AG20443 (cell line): ENCODE results near the gene DLL3.

Source experiments
- DNase-seq: peaks from one replicate; pipeline ENCODE4 v3.0.0; 2012; ENCODE audit warnings: low spot score, mixed read lengths

The DLL3 gene

DNA sequence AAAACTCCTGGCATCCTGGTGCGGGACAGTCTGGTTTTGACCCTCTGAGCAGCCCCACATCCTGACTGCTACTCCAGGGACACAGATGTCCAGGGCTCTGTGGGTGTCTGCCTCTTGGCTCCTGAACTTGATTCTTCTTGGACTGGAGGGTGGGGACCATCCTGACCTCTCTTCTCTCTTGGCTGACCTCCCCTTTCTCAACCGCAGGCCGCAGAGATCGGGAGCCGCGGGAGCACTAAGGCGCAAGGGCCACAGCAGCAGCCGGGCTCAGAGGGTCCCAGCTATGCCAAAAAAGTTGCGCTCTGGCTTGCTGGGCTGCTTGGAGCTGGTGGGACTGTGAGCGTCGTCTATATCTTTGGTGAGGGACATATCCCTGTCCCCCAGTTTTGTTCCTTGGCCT is 17.1 kb upstream of the DLL3 start:
- DNase-seq = no peak

DNA sequence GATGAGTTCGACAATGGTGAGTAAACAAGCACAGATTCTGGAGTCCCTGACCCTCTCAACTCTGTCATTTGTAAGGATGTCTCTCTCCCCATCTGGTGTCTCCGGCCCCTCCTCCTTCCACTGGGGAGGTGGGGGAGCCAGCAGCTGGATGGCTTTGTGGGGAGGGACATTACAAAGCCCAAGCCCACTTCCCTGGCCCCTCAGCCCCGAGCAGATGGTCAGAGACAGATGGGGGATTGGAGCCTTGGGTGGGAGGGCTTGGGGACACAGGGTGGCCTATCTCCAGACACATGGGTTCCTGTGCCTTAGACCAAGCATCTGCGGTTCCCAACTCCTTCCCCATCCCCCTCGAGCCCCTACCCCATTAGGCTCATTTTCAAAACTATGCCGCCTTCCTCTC is 15.6 kb upstream of the DLL3 start:
- no peak for DNase-seq

DNA sequence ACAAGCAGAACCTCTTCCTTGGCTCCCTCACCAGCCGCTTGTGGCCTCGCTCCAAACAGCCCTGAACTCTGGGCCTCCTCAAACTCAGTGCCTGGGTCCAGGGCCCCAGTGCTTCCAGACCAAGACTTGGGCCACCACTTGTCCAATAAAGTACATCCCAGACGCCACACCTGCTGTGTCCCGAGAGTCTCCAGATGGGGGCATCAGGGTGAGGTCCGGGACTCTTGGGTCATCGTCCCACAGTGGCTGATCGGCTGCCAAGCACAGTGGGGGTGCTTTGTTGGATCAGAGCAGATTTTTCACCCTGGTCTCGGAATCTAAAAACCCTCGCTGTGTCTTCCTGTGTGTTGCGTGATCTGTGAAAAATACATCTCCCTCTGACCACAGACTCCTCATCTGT is 9.0 kb upstream of the DLL3 start:
- DNase-seq = no peak

DNA sequence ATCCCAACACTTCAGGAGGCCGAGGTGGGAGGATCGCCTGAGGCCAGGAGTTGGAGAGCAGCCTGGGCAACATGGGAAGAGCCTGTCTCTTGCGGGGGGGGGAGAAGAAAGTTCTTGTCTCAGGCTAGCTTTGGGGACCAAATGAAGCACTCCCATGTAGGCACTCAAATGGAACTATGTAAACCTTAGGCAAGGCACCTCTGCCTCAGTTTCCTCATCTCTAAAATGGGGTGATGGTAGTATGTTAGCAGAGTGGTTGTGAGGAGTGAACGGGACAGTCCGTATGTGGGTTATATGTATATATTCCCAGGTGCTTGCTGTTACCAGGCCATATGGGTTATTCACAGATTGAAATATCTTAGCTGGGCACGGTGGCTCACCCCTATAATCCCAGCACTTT is 6.5 kb upstream of the DLL3 start:
- DNase-seq = no peak

DNA sequence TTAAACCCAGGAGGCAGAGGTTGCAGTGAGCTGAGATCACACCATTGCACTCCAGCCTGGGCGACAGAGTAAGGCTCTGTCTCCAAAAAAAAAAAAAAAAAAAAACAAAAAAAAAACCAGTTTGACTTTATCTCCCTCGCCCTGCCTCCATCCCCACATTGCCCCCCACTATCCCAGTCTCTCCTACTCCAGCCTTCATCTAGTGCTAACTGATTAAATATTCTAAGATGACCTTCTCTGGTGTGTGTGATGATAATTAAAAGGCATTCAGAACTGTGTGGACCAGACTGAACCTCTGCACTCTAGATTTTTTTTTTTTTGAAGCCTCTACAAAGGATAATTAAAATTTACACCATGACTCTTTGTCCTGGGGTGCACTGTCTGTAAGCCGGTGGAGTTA is 6.0 kb upstream of the DLL3 start:
- no peak for DNase-seq

DNA sequence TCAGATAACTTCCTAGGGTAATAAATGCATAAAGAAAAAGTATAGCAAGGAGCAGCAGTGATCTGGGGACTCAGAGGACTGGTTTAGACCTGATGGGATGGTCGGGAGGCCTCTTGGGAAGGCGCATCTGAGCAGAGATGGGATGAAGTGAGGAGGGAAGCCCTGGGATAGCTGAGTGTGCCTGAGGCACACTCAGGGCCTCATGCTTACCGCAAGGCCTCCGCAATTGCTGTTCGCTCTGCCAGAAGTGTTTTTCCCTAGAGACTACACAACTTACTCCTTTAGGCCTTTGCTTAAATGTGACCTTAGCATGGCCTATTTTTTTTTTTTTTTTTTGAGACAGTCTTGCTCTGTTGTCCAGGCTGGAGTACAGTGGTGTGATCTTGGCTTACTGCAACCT is 4.1 kb upstream of the DLL3 start:
- DNase-seq = no peak

DNA sequence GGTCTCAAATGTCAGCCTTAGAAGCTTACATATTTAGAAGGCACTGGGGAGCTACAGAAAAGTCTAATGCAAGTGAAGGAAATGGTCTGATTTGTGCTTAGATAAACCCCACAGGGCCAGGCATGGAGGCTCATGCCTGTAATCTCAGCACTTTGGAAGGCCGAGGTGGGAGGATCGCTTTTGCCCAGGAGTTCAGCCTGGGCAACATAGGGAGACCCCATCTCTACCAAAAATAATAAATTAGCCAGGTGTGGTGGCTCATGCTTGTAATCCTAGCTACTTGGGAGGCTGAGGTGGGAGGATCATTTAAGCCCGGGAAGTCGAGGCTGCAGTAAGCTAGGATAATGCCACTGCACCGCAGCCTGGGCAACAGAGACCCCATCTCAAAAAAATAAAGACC is 2.7 kb upstream of the DLL3 start:
- DNase-seq = no peak

DNA sequence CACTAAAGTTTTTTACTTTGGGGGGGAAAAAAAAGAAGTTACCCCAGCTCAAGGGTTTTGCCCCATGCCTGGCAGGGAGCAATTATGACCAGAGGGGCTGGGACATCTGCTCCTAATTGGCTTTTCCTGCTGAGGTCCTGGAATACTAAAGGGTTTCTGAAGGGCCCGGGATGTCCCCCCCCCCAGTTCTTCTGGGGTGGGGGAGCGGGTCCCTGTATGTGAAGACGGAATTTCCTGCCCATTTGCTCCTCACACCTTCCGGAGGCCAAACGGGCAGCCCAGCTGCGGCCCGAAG is 1.1 kb upstream of the DLL3 start:
- no peak for DNase-seq

DNA sequence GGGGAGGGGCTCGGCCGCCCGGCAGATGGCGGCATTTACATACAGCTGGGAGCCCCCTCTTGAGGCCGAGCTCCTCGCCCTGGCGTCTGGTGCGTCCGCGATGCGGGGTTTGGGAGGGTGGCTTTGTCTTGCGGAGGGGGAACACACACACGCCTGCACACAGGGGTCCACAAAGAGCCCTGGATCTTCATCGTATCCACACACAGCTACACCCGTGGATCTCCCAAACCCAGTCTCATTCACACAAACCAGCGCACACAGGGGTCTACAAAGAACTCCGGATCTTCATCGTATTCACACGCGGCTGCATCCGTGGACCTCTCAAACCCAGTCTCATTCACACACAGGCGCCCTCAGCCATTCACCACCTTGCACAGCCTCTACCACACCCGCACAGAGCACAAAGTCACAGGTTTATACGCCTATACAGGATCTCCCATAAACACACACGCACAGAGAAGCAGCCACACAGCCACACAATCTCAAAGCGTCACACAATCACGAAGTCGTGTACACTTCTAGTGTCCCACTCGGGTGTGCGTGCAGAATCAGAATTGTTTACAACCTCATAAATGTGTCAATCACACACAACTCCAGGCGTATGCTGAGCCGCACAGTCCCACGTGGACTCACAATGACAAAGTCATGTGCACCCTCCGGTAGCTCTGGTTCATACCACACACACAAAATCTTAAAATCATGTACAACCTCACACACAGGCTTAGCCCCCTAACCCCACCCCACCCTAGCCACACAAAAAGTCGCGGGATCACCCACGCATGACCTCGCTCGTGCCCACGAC is 550 bp upstream of the DLL3 start:
- peak; percentile 40 for DNase-seq

DNA sequence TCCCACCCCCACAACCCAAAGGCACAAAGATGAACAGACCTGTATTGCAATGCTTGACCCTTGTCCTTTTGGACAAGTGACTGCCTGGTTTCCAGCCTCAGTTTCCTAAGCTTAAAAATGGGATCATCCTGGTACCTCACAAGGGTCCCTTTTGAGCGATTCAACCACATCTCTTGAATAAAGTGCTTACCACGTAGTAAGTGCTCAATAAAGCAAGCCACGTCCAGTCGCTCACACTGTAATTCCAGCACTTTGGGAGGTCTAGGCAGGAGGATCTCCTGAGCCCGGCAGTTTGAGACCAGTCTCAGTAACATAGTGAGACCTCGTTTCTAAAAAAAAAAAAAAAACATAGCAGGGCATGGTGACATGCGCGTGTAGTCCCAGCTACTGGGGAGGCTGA is 1.2 kb downstream of the DLL3 start:
- no peak for DNase-seq

DNA sequence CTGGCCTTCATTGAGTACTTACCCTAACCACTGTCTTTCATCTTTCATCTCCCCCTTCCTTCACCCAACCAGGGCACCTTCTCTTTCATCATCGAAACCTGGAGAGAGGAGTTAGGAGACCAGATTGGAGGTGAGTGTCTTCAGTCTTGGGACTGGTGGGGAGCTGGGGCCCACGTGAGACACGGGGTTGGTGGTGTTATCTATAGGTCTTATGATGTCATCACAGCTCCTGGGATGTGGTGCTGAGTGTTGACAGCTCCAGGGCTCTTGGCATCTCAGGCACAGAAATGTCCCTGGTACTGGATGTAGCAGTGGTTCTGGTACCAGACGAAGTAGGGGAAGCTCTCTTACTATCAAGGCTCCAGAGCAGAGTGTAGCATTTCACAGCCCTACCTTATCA is 1.8 kb downstream of the DLL3 start:
- no peak for DNase-seq

DNA sequence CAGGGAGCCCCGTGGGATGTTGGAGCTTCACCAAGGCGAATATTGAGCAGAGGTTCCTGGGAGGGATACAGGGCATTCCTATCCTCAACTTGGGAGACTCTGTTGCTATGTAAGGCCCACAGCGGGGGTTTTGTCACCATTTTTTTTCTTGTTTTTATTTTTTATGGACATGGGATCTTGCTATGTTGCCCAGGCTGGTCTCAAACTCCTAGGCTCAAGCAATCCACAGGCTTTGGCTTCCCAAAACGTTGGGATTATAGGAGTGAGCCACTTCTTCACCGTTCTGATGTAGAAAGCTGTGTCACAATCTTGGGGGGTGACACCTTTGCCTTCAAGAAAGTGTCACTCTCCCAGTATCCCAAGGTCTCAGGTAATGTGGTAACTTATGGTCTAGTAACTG is 2.6 kb downstream of the DLL3 start:
- DNase-seq = no peak

DNA sequence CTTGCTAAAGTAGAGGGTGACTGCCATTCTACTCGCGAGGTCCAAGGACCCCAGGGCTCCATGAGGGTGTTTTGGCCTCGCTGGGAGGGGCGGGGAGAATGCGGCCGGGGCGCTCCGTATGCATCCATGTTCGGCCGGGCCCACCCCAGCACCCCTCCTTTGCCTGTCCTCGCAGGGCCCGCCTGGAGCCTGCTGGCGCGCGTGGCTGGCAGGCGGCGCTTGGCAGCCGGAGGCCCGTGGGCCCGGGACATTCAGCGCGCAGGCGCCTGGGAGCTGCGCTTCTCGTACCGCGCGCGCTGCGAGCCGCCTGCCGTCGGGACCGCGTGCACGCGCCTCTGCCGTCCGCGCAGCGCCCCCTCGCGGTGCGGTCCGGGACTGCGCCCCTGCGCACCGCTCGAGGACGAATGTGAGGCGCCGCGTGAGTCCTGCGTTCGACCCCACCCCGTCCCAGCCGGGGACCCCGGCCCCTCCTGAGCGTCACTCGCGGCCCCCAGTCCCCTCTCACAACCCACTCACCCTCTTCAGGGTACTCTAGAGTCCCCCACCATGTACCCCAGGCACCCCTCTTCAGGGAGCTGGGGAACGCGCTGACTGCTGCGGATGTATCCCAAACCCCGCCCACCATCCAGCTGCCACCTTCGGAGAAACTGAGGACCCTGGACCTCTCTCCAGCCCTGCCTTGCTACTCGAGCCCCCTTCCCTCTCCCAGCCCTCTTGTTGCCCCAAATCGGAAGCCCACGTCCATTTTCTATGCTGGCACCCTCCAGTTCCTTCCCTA is 4.1 kb downstream of the DLL3 start:
- peak; percentile 95 for DNase-seq

DNA sequence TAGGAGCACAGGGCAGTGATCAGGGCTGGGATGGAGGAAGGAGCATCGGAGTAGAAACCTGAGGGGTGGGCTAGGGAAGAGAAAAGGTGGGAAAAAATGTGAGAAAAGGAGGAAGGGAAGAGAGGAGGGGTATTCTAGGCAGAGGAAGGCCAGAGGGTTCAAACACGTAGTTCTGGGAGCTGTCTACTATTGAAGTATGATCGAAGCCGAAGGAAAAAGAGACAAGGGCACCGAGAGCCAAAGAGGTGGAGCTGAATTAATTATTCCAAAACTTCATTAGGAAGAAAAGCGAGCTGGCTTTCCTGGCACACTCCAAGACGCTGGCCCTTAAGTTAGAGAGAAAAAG is 7.8 kb downstream of the DLL3 start:
- no peak for DNase-seq

DNA sequence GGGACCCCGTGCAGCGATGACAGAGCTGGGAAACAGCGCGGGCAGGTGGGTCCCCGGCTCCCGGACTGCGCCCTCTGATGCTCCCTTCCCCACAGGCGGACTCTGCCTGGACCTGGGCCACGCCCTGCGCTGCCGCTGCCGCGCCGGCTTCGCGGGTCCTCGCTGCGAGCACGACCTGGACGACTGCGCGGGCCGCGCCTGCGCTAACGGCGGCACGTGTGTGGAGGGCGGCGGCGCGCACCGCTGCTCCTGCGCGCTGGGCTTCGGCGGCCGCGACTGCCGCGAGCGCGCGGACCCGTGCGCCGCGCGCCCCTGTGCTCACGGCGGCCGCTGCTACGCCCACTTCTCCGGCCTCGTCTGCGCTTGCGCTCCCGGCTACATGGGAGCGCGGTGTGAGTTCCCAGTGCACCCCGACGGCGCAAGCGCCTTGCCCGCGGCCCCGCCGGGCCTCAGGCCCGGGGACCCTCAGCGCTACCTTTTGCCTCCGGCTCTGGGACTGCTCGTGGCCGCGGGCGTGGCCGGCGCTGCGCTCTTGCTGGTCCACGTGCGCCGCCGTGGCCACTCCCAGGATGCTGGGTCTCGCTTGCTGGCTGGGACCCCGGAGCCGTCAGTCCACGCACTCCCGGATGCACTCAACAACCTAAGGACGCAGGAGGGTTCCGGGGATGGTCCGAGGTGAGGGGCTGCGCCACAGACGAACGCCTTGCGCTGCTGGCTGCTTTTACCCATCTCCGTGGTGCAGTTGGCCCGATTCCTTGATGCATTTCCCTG is 8.4 kb downstream of the DLL3 start:
- peak; percentile 88 for DNase-seq

DNA sequence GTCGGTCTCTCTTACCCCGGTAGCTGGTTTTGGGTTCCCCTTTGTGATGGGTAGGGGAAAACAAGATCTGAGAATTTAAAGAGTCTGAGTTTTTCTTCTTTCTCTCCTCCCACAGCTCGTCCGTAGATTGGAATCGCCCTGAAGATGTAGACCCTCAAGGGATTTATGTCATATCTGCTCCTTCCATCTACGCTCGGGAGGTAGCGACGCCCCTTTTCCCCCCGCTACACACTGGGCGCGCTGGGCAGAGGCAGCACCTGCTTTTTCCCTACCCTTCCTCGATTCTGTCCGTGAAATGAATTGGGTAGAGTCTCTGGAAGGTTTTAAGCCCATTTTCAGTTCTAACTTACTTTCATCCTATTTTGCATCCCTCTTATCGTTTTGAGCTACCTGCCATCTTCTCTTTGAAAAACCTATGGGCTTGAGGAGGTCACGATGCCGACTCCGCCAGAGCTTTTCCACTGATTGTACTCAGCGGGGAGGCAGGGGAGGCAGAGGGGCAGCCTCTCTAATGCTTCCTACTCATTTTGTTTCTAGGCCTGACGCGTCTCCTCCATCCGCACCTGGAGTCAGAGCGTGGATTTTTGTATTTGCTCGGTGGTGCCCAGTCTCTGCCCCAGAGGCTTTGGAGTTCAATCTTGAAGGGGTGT is 9.1 kb downstream of the DLL3 start:
- DNase-seq = no peak

DNA sequence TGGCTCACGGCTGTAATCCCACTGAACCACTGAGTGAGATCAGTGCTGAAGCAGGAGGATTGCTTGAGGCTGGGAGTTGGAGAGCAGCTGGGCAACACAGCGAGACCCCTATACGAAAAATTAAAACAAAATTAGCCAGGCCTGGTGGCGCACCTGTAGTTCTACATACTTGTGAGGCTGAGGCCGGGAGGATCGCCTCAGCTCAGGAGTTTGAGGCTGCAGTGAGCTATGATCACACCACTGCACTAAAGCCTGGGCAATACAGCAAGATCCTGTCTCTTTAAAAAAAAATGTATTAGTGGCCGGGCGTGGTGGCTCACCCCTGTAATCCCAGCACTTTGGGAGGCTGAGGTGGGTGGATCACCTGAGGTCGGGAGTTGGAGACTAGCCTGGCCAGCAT is 9.9 kb downstream of the DLL3 start:
- no peak for DNase-seq

DNA sequence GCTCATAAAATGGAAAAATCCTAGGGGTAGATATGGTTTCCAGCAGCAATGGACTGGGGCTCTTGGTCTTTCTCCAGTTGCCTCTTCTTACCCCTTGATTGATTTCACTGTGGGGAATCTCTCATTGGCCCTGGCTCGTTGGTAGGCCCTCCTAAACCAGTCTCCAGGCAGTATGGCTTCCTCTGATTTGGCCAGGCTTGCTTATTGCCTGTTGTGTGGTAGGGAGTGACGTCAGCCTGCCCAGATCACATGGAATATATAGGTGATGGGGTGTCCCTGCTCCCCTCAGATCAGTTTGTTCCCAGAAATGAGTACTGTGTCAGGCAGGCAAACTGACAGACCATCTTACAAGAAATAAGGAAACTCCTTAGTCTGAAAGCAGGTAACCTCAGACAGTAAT is 10.5 kb downstream of the DLL3 start:
- DNase-seq = no peak

DNA sequence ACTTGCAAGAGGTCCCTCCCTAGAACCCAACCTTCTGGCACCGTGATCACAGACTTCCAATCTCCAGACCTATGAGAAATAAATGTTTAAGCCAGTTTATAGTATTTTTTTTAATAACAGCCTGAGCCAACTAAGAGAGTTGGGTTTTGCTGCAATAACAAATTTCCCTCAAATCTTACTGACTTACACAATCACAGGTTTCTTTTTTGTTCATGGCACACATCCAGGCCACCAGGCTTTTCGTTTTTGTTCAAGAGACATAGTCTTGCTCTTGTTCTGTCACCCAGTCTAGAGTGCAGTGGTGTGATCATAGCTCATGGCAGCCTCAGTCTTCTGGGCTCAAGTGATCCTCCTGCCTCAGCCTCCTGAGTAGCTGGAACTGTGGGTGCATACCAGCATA is 14.2 kb downstream of the DLL3 start:
- no peak for DNase-seq

DNA sequence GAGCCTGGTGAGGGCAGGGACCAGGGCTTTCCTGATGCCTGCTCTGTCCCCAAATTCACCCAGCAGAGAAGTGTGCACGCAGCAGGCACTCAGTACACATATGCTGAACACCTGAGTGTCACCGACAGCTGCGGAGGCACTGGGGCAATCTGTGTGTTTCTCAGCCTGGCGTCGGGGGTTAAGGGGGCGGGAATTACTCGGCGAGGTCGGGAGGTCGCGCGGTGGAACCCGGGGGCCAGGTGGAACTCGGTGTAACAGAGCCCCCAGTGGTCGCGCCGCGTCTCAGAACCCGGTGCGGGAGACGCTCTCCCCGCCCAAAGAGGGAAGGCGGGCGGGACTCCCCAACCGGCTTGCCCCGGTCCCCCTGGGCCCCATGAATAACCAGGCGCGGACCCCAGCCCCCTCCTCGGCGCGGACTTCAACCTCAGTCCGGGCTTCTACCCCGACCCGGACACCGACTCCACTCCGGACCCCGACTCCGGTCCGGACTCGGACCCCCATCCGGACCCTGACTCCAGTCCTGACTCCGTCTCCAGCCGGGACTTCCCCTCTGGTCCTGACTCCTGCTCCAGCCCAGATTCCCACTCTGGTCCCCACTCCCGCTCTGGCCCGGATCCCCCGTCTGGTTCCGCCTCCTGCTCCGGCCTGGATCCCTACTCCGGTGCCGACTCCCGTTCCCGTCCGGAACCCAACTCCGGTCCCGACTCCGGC is 16.2 kb downstream of the DLL3 start, which contains the start of gene SELENOV:
Gene SELENOV (plus strand): TSS at position 300 of the 711 bp plus-strand sequence. CDS start 74 bp downstream, at position 374.
- peak; percentile 37 for DNase-seq

DNA sequence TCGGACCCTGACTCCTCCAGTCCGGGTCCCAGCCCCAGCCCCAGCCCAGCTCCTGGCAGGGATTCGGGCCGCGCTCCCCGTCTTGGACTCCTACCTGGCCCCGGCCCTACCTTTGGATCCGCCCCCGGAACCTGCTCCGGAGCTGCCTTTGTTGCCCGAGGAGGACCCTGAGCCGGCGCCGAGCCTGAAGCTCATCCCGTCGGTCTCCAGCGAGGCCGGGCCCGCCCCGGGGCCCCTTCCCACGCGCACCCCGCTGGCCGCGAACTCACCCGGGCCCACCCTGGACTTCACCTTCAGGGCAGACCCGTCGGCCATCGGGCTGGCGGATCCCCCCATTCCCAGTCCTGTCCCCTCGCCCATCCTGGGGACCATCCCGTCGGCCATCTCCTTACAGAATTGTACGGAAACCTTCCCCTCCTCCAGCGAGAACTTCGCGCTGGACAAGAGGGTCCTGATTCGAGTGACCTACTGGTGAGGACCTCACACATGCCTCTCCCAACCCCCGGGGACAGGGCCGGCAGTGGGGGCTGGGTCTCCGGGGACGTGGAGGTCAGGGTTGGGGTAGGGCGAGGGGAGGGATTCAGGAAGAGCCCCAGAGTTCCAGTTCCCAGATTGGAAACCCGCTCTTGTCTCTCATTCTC is 16.9 kb downstream of the DLL3 start:
- DNase-seq = no peak
